Stomach smooth muscle (tissue), 2 donors: ENCODE results near the gene MAT2A.
"Not testable (repeated sequence)": the region's sequence is repeated elsewhere in the genome, so short reads cannot be mapped to it uniquely, and the experiment has no call there.

Experiments
- H3K27ac ChIP-seq: one replicate; pipeline ENCODE4 v1.7.0; 2013; ENCODE audit warnings: mild to moderate bottlenecking, low read length, inconsistent platforms
- H3K27me3 ChIP-seq, 2 donors: one replicate each; pipeline ENCODE4 v1.7.0; 2013; ENCODE audit warnings: low read length in 2 of 2; ENCODE audit not compliant: insufficient read depth in 2 of 2, control insufficient read depth in 1 of 2
- H3K36me3 ChIP-seq, 2 donors: one replicate each; pipeline ENCODE4 v1.7.0; 2013; ENCODE audit warnings: low read length in 2 of 2; ENCODE audit not compliant: control insufficient read depth in 2 of 2, insufficient read depth in 2 of 2
- H3K4me1 ChIP-seq: one replicate; pipeline ENCODE4 v1.7.0; 2013; ENCODE audit warnings: low read length; ENCODE audit not compliant: control insufficient read depth, insufficient read depth
- H3K4me3 ChIP-seq, 2 donors: one replicate each; pipeline ENCODE4 v1.7.0; 2013; ENCODE audit warnings: low read length in 2 of 2
- H3K9ac ChIP-seq, 2 donors: one replicate each; pipeline ENCODE4 v1.7.0; 2013; ENCODE audit warnings: low read length in 2 of 2, mild to moderate bottlenecking in 1 of 2
- H3K9me3 ChIP-seq, 2 donors: one replicate each; pipeline ENCODE4 v1.7.0; 2013; ENCODE audit warnings: low read length in 2 of 2; ENCODE audit not compliant: control insufficient read depth in 2 of 2
- donor health status: healthy.
- donor health status: Pancreatic carcinoma.

The MAT2A gene

DNA sequence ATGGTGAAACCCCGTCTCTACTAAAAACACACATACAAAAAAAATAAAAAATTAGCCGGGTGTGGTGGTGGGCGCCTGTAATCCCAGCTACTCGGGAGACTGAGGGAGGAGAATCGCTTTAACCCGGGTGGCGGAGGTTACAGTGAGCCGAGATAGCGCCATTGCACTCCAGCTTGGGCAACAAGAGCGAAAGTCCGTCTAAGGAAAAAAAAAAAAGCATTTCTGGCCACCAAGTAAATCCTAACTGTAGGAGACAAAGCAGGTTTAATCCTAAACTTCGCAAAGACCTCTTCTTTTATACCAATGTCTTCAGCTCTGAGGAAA, 21.4 kb downstream of the MAT2A start:
- Histone ChIP-seq H3K36me3 (peaks cover under 1 to 14% of the 10 kb centered on the region in 2 donors), H3K9ac (peak overlapping the region; percentile 66 to 78), H3K4me3 (peak overlapping the region; percentile 78 to 99), H3K4me1 (peaks cover 16% of the 10 kb centered on the region)
- H3K27me3 ChIP-seq, H3K27ac ChIP-seq, H3K9me3 ChIP-seq: not testable (repeated sequence)

DNA sequence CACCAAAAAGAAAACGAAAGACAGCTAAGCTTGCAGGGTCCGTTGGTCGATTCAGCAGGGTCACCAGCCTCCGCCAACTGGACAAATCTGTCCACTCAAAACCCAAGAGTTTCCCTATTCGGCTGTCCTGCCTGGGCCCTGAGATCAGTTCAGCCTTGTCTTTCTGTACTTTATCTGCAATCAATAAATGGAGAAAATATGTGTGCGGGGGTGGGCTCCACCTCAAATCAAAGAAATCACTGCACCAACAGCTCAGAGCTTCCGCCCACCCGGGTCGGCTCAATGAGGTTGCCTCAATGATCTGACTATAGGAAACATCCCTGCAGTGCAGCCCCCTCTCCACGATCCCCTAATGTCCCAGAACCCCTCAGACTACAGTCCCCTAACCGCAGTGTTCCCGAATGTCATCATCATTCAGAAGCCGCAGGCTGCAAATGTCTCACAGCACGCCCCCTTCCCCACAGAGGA, 21.9 kb downstream of the MAT2A start:
- Histone ChIP-seq H3K4me3 (peak overlapping the region; percentile 78 to 99), H3K9ac (peak overlapping the region; percentile 66 to 78), H3K27me3 (no peaks in the 10 kb centered on the region), H3K9me3 (no peaks in the 10 kb centered on the region), H3K27ac (peak overlapping the region; percentile 74), H3K4me1 (peaks cover 16% of the 10 kb centered on the region), H3K36me3 (peaks cover 0 to 14% of the 10 kb centered on the region in 2 donors)

DNA sequence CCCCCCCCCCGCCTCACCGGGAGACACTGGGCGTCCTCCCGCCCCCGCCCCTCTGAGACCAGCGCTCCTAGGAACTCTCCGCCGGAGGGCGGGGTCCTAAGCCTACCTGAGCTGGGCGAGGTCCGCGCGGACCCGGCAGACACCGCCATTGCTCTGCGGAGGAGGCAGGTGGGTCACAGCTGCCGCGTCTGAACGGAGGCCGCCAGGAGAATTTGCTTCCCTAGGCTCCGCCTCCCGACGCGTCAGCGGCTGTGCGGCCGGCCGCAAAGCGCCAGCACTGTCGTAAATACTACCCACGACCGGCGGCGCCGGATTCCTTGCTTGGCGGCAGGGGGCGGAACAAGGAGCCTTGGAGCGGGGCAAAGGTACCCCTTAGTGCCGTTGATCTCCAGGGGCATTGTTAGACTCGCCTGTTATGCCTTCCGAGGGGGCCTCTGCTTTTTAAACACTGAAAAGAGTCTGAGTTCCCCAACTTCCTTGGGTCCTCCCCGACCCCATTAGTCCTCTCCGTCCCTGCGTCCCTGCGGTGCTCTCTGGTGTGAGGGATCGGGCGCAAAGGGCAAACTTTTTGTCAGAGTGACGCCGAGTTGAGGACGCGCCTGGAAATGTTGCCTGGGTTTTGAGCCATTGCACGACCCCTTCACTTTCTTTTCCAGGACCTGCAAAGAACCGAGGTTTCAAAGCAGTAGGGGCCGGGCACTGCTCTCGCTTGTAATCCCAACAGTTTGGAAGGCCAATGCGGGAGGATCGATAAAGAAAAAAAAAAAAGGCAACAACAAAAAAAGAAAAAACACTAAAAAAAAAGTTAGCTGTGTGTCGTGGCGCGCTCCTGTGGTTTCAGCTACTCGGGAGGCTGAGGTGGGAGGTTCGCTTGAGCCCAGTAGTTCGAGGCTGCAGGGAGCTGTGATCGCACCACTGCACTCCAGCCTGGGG, 22.6 kb downstream of the MAT2A start, which contains the start of gene GGCX:
Gene GGCX (minus strand): TSS at position 214 of the 933 bp plus-strand sequence. CDS start 65 bp downstream, at position 149.
- peak within 1 kb of the TSS; percentile 74 for H3K27ac ChIP-seq
- H3K4me3 ChIP-seq: peak within 1 kb of the TSS; percentile 78 to 99
- no peaks in the 10 kb centered on the region for H3K27me3 ChIP-seq
- peaks cover 0 to 9% of the 10 kb centered on the region in 2 donors for H3K36me3 ChIP-seq
- peaks cover 16% of the 10 kb centered on the region for H3K4me1 ChIP-seq
- H3K9me3 ChIP-seq: no peaks in the 10 kb centered on the region
- H3K9ac ChIP-seq: peak within 1 kb of the TSS; percentile 66 to 88

DNA sequence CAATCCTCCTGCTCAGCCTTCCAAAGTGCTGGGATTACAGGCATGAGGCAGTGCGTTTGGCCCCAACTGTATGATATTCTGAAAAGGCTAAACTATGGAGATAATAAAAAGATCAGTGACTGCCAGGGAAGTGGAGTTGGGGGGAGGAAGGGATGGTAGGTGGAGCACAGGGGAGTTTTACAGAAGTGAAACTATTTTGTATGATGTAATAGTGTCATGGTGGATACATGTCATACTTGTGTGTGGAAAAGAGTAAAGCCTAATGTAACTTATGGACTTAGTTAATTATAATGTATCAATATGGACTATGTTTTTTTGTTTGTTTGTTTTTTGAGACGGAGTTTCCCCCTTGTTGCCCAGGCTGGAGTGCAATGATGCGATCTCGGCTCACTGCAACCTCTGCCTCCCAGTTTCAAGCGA, 25.2 kb downstream of the MAT2A start:
- Histone ChIP-seq H3K9me3 (no peaks in the 10 kb centered on the region), H3K27ac (no peak overlapping the region), H3K9ac (no peak overlapping the region), H3K27me3 (no peaks in the 10 kb centered on the region), H3K4me1 (peaks cover 11% of the 10 kb centered on the region), H3K4me3 (no peak overlapping the region), H3K36me3 (no peaks in the 10 kb centered on the region)

DNA sequence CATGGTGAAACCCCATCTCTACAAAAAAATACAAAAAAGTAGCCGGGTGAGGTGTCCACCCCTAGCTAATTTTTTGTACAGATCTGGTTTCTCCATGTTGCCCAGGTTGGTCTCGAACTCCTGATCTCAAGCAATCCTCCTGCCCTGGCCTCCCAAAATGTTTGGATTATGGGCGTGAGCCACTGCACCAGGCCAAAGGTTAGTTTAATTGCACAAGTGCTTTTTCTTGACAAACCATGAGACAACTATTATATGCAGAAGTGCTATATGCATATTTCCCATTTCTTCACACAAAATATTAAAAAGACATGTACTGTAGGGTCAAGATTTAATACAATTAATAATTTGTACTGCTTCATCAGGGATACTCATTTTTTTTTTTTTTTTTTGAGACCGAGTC, 27.3 kb downstream of the MAT2A start:
- Histone ChIP-seq H3K4me1 (no peaks in the 10 kb centered on the region), H3K27ac (no peak overlapping the region), H3K9ac (no peak overlapping the region), H3K36me3 (no peaks in the 10 kb centered on the region), H3K9me3 (no peaks in the 10 kb centered on the region), H3K4me3 (no peak overlapping the region), H3K27me3 (no peaks in the 10 kb centered on the region)

DNA sequence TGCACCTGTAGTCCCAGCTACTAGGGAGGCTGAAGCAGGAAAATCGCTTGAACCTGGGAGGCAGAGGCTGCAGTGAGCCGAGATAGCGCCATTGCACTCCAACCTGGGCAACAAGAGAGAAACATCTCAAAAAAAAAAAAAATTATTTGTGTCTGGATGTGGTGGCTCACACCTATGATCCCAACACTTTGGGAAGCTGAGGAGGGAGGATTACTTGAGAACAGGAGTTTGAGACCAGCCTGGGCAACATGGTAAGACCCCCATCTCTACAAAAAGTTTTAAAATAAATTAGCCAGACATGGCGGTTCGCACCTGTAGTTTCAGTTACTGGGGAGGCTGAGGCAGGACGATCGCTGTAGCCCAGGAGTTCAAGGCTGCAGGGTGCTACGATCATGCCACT, 36.8 kb downstream of the MAT2A start:
- Histone ChIP-seq H3K9me3 (no peaks in the 10 kb centered on the region), H3K27ac (no peak overlapping the region), H3K36me3 (no peaks in the 10 kb centered on the region), H3K4me1 (peaks cover 15% of the 10 kb centered on the region), H3K27me3 (no peaks in the 10 kb centered on the region), H3K4me3 (no peak overlapping the region), H3K9ac (no peak overlapping the region)

DNA sequence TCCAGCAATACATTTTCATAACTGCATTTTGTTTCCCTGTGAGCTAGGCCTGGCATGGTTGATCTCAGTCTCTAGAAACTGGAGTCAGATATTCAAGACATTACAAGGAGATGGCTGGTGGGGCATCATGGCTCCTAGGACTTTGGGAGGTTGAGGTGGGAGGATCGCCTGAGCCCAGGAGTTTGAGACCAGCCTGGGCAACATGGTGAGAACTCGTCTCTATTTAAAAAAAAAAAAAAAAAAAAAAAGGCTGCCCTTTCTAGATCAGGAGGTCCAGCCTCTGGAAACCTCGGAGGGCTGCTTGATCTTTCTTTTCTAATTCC, 38.1 kb downstream of the MAT2A start:
- Histone ChIP-seq H3K36me3 (no peaks in the 10 kb centered on the region), H3K9me3 (no peaks in the 10 kb centered on the region), H3K4me1 (peaks cover 15% of the 10 kb centered on the region), H3K27ac (no peak overlapping the region), H3K4me3 (no peak overlapping the region), H3K27me3 (no peaks in the 10 kb centered on the region), H3K9ac (no peak overlapping the region)

DNA sequence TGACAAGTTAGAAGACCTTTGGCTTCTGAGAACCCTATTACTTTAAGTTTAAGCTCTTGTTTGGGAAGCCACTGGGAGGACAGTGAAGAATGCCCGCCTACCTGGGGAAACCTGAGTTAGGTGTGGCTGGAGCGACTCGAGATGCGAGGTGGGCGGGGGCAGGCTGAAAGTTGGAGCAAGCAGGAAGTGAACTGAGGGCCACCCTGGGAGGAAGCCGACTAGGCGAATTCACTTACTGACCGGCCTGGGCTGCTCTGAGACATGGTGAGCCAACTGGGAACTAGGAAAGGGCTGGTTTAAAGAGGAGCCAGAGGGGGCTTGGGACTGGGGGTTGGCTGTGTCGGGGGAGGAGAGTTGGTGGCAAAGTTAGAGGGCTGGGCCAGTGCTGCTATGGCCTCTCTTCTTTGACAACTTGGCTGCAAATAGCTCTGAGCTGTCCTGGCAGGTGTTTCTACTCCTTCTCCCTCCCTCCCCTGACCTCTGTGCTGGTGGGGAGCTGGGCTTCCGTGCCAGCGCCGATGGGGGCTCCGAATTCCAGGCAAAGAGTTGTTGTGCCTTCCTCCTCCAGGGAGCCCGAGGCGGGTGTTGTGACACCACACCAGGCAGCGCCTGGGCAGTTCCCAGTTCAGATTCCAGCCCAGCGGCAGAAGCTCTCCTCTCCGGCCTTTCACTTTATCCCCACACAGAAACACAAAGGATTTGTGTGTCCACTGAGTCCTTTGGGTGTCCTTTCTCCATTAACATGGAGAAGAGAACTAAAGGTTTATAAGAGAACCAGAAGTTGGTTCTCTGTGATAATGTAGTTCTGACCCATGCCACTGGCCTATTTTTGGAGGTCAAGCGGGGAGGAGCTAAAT, 38.6 kb downstream of the MAT2A start, which contains the start of gene VAMP8:
Gene VAMP8 (plus strand): TSS at position 201 of the 857 bp plus-strand sequence. CDS start 61 bp downstream, at position 262.
- no peaks in the 10 kb centered on the region for H3K9me3 ChIP-seq
- H3K4me1 ChIP-seq: peaks cover 15% of the 10 kb centered on the region
- no peaks in the 10 kb centered on the region for H3K27me3 ChIP-seq
- H3K36me3 ChIP-seq: no peaks in the 10 kb centered on the region
- H3K9ac ChIP-seq: no peak within 1 kb of the TSS
- peak within 1 kb of the TSS; percentile 37 for H3K27ac ChIP-seq
- H3K4me3 ChIP-seq: peak within 1 kb of the TSS in 1 of 2 donors; percentile 47

DNA sequence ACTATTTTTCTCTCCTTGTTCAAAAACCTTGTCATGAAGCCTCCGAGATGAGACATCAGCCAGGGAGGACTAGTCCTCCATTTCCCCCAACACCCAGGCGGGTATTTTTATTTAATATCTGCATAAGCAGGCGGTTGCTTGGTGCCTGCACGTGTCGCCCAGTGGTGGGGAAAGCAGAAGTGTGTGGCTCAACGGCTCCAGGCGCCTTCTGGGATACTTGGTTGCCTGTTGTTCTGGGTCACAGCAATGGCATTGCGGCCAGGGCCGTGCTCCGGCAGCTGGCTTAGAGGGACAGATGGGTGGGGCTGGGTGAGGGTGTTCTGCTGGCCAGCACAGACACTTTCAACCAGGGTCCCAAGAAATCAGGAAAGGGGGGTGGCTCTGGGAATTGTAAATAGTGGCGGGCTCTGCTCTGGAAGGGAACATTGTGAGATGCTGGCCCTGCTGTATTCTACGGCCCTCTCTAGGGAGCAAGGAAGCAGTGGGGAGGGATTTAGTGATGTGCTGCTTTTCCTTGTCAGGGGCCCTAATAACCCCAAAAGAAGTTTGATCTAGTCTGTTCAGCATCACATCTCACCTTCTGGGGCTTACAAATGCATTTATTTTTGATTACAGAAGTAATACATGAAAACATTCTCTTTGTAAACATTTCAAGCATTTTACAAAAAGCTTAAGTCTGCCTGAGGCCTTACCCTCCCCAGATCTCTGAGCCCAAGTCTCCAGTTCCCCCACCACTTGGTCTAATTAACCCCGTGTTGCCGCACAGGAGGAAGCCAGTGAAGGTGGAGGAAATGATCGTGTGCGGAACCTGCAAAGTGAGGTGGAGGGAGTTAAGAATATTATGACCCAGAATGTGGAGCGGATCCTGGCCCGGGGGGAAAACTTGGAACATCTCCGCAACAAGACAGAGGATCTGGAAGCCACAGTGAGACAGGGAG, 39.5 kb downstream of the MAT2A start:
- Histone ChIP-seq H3K27ac (peak overlapping the region; percentile 37), H3K9ac (peak overlapping the region in 1 of 2 donors; percentile 45), H3K9me3 (no peaks in the 10 kb centered on the region), H3K27me3 (no peaks in the 10 kb centered on the region), H3K4me1 (peaks cover 15% of the 10 kb centered on the region), H3K36me3 (no peaks in the 10 kb centered on the region), H3K4me3 (no peak overlapping the region)
